Spleen (tissue), 7 donors: ENCODE measurements around the gene TLX2.

Experiments used
- CTCF ChIP-seq, 11 experiments: fragments of 200-600 bp in 7 of 11; fragments of 450-650 bp in 4 of 11; sonication (generic) in 4 of 11; IDR thresholded peaks in 8 of 11; conservative IDR thresholded peaks in 3 of 11; 1 replicate in 7 of 11; 2 replicates in 4 of 11; pipeline versions ENCODE4 v1.4.0 to v1.8.0; 2016 to 2021; ENCODE audit warnings: antibody characterized with exemption in 11 of 11, inconsistent platforms in 4 of 11, mild to moderate bottlenecking in 1 of 11
- POLR2A ChIP-seq, 3 donors: fragments of 450-650 bp; IDR thresholded peaks; one replicate each; pipeline ENCODE4 v1.5.1; 2017; ENCODE audit warnings: antibody characterized with exemption in 3 of 3, mild to moderate bottlenecking in 1 of 3
- POLR2AphosphoS5 ChIP-seq, 3 donors: sonication (generic); formaldehyde crosslinking; IDR thresholded peaks; one replicate each; pipeline ENCODE4 v1.5.1; 2017; ENCODE audit warnings: antibody characterized with exemption in 3 of 3
- donor health status: DM: no; HTN: no; CAD: no; lungs with moderate emphysema.
- donor health status: DM: no; HTN: no; CAD: no.
- donor health status: DM: no; HTN: no; CAD: no.

- no peak for TF ChIP-seq CTCF (IDR thresholded peaks at IDR 0.05 in 8 of 11, conservative IDR thresholded peaks at IDR 0.05 in 3 of 11)
- no peak for TF ChIP-seq POLR2AphosphoS5 (IDR thresholded peaks at IDR 0.05)
- no peak for TF ChIP-seq POLR2A (IDR thresholded peaks at IDR 0.05)
Measured at GRCh38 chr2:74516650-74517049, 2.4 kb downstream of the TLX2 start.
